Measurements from ENCODE around the gene BCL6.

DNA sequence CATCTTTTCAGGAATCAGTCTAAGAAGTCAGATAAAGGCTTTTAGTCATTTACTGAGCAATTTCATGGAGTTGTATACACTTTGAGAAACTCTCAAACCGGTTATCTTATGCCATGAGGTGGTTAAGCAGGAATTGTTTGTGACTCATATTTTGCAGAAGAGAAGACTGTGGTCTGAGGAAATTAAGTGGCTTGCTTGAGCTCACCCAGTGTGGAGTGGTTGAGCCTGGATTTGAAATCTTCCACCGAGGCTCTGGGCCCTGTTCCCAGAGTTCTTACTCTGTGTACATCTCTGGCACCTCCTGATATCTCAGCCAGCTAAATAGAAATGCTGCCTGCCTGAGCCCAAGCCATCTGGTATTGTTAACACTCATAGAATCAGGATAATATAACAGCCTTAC is 37.8 kb upstream of the BCL6 start:
- TF ChIP-seq POLR2A (IDR thresholded peaks at IDR 0.05) = no peak
- TF ChIP-seq, protein P1, sequence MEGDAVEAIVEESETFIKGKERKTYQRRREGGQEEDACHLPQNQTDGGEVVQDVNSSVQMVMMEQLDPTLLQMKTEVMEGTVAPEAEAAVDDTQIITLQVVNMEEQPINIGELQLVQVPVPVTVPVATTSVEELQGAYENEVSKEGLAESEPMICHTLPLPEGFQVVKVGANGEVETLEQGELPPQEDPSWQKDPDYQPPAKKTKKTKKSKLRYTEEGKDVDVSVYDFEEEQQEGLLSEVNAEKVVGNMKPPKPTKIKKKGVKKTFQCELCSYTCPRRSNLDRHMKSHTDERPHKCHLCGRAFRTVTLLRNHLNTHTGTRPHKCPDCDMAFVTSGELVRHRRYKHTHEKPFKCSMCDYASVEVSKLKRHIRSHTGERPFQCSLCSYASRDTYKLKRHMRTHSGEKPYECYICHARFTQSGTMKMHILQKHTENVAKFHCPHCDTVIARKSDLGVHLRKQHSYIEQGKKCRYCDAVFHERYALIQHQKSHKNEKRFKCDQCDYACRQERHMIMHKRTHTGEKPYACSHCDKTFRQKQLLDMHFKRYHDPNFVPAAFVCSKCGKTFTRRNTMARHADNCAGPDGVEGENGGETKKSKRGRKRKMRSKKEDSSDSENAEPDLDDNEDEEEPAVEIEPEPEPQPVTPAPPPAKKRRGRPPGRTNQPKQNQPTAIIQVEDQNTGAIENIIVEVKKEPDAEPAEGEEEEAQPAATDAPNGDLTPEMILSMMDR (IDR thresholded peaks at IDR 0.05 in 4 of 5, conservative IDR thresholded peaks at IDR 0.05 in 1 of 5) = no peak
